ENCODE results near the gene ZNF184. TPM values are rescaled to one million over a fixed set of nuclear protein-coding genes. Genes with fewer than 3 reads are reported as not detected.

ZNF184 gene
- total and polyA plus RNA-seq, 2 of the 4 experiments (the other 2 are of a cell fraction): 2.8 to 8.1 TPM

DNA sequence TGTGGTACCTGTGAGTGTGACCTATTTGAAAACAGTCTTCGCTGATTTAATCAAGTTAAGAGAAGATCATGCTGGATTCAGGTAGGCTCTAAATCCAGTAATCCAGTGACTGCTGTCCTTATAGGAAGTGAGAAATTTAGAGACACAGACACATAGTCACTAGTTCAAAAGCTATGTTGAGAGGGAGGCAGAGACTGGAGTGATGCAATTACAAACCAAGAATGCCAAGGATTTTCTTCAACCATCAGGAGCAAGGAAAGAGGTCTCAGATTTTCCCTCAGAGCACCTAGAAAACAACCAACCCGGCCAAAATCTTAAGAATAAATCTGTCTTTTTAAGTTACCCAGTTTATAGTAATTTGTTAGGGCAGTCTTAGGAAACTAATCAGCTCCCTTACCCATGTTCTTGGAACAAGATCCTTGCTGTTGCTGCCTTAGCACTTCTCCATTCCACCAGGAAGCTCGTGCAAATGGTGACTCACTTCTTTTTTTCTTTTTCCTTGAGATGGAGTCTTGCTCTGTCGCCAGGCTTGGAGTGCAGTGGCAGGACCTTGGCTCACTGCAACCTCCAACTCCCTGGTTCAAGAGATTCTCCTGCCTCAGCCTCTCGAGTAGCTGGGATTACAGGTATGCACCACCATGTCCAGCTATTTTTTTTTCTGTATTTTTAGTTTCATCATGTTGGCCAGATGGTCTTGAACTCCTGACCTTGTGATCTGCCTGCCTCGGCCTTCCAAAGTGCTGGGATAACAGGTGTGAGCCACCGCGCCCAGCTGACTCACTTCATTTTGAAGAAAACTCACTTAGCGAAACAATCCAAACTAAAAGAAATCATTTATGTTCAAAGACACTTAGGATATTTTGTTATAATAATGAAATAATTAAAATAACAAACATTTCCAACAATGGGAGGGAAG is 34.4 kb upstream of the ZNF184 start:
- Histone ChIP-seq H3K4ac (ENCODE audit: low read depth, low read length) (no peak overlapping the region), H3K27me3 (ENCODE audit: control insufficient read depth, insufficient read depth, low read length) (no peaks in the 10 kb centered on the region), H3K36me3 (ENCODE audit: control insufficient read depth, insufficient read depth, low read length) (no peaks in the 10 kb centered on the region), H3K4me2 (ENCODE audit: low read depth, low read length) (no peak overlapping the region), H3K4me1 (ENCODE audit: control insufficient read depth, insufficient read depth, low read length) (no peaks in the 10 kb centered on the region), H3K79me1 (ENCODE audit: low read depth in 1 of 2, low read length in 2 of 2) (no peaks in the 10 kb centered on the region), H2AK9ac (replicated peaks; ENCODE audit: low read depth, low read length, poor library complexity) (no peak overlapping the region), H3K9ac (ENCODE audit: low read depth, low read length) (no peak overlapping the region), H4K91ac (ENCODE audit: insufficient read depth, low read depth, low read length) (no peak overlapping the region), H3K18ac (ENCODE audit: low read depth, low read length) (no peak overlapping the region), H3K9me3 (ENCODE audit: control insufficient read depth, insufficient read depth, low read length) (no peaks in the 10 kb centered on the region), H2BK5ac (ENCODE audit: low read depth, low read length, poor library complexity, severe bottlenecking) (no peak overlapping the region), H4K5ac (ENCODE audit: low read depth, low read length) (no peak overlapping the region), H3K23ac (ENCODE audit: low read depth, low read length) (no peak overlapping the region), H3K9me1 (ENCODE audit: insufficient read depth, low read length) (no peaks in the 10 kb centered on the region), H2AK5ac (ENCODE audit: low read depth, low read length) (no peak overlapping the region), H2BK120ac (ENCODE audit: low read depth, low read length) (no peak overlapping the region), H3K27ac (ENCODE audit: insufficient read depth, low read length) (no peak overlapping the region), H3K4me3 (ENCODE audit: insufficient read depth, low read depth, low read length) (no peak overlapping the region), H3K14ac (replicated peaks; ENCODE audit: low read depth, low read length) (no peak overlapping the region), H3K56ac (ENCODE audit: extremely low read depth, insufficient read depth, low read length) (no peak overlapping the region), H2BK15ac (ENCODE audit: low read depth, low read length) (no peak overlapping the region), H2BK20ac (ENCODE audit: low read depth, low read length) (no peak overlapping the region), H2AFZ (replicated peaks; ENCODE audit: low read length, poor library complexity) (no peak overlapping the region), H4K8ac (ENCODE audit: low read depth in 2 of 2, low read length in 2 of 2) (no peak overlapping the region), H4K20me1 (ENCODE audit: insufficient read depth, low read length) (peaks cover 5% of the 10 kb centered on the region; the same call in 1 of the 2 replicates)
- DNase-seq (no peak), ATAC-seq (ENCODE audit: low read depth) (no peak)
- no TSS peak for BruUV-seq (replicated peaks)
- TF ChIP-seq, protein P1, sequence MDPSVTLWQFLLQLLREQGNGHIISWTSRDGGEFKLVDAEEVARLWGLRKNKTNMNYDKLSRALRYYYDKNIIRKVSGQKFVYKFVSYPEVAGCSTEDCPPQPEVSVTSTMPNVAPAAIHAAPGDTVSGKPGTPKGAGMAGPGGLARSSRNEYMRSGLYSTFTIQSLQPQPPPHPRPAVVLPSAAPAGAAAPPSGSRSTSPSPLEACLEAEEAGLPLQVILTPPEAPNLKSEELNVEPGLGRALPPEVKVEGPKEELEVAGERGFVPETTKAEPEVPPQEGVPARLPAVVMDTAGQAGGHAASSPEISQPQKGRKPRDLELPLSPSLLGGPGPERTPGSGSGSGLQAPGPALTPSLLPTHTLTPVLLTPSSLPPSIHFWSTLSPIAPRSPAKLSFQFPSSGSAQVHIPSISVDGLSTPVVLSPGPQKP (IDR thresholded peaks at IDR 0.05; ENCODE audit: borderline replicate concordance, low read depth, low read length): no peak
- TF ChIP-seq CEBPB (IDR thresholded peaks at IDR 0.05; ENCODE audit: low read depth, low read length) (no peak), POLR2A (IDR thresholded peaks at IDR 0.05; ENCODE audit: low read depth, low read length) (no peak), MAFK (IDR thresholded peaks at IDR 0.05; ENCODE audit: low read depth, low read length) (no peak), RAD21 (IDR thresholded peaks at IDR 0.05; ENCODE audit: low read length) (no peak), BHLHE40 (IDR thresholded peaks at IDR 0.05; ENCODE audit: low read depth, low read length) (no peak), RFX5 (IDR thresholded peaks at IDR 0.05; ENCODE audit: low read depth, low read length) (no peak), SMC3 (IDR thresholded peaks at IDR 0.05; ENCODE audit: low read depth, low read length) (no peak), FOS (IDR thresholded peaks at IDR 0.05; ENCODE audit: low read depth, low read length) (no peak), MXI1 (IDR thresholded peaks at IDR 0.05; ENCODE audit: borderline replicate concordance, low read depth, low read length) (no peak), CHD1 (IDR thresholded peaks at IDR 0.05; ENCODE audit: low read depth, low read length) (no peak)
- TF ChIP-seq, protein P2, sequence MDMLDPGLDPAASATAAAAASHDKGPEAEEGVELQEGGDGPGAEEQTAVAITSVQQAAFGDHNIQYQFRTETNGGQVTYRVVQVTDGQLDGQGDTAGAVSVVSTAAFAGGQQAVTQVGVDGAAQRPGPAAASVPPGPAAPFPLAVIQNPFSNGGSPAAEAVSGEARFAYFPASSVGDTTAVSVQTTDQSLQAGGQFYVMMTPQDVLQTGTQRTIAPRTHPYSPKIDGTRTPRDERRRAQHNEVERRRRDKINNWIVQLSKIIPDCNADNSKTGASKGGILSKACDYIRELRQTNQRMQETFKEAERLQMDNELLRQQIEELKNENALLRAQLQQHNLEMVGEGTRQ (IDR thresholded peaks at IDR 0.05; ENCODE audit: low read depth, low read length): no peak
- TF ChIP-seq, protein P3, sequence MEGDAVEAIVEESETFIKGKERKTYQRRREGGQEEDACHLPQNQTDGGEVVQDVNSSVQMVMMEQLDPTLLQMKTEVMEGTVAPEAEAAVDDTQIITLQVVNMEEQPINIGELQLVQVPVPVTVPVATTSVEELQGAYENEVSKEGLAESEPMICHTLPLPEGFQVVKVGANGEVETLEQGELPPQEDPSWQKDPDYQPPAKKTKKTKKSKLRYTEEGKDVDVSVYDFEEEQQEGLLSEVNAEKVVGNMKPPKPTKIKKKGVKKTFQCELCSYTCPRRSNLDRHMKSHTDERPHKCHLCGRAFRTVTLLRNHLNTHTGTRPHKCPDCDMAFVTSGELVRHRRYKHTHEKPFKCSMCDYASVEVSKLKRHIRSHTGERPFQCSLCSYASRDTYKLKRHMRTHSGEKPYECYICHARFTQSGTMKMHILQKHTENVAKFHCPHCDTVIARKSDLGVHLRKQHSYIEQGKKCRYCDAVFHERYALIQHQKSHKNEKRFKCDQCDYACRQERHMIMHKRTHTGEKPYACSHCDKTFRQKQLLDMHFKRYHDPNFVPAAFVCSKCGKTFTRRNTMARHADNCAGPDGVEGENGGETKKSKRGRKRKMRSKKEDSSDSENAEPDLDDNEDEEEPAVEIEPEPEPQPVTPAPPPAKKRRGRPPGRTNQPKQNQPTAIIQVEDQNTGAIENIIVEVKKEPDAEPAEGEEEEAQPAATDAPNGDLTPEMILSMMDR (conservative IDR thresholded peaks at IDR 0.05; ENCODE audit: low read depth, low read length): no peak
- POLR2A ChIA-PET (ENCODE audit: unreplicated experiment): interaction anchor here (0.6 kb wide), 1 partner anchor 106 kb away, joined by 4 read pairs; no protein-coding TSS in a partner anchor
- 33% methylated on average over 1 of the region's 9 CpGs; no CpG with 5 or more reads in 1 of the 2 experiments for WGBS, 2 experiments (ENCODE audit: extremely low coverage in 2 of 2, insufficient read length in 1 of 2)
- CTCF ChIA-PET: interaction anchor here (0.8 kb wide), 1 partner anchor 11 kb away, joined by 3 read pairs; no protein-coding TSS in a partner anchor
- in situ Hi-C loops (cut with MboI; ENCODE audit: low sequenced_read_pairs): no loop called here
- dilution Hi-C loops (cut with HindIII; ENCODE audit: low sequenced_read_pairs, unreplicated experiment): no loop called here
- intact Hi-C loops (cut with micrococcal nuclease): no loop called here

All from IMR-90 (cell line).